Sigmoid colon (tissue), 4 donors: ENCODE measurements around the gene RNF126.

Experiments used
- CTCF ChIP-seq, 4 experiments: fragments of 450-650 bp in 3 of 4; fragments of 200-600 bp in 1 of 4; IDR thresholded peaks; one replicate each; pipeline ENCODE4 v1.5.1; 2016 to 2019; ENCODE audit warnings: antibody characterized with exemption in 4 of 4, mild to moderate bottlenecking in 3 of 4, moderate library complexity in 2 of 4
- EP300 ChIP-seq, 4 donors: sonication (generic); formaldehyde crosslinking; IDR thresholded peaks; one replicate each; pipeline ENCODE4 v1.6.1; 2017; ENCODE audit warnings: antibody characterized with exemption in 4 of 4
- POLR2A ChIP-seq, 2 donors: fragments of 450-650 bp; IDR thresholded peaks; one replicate each; pipeline ENCODE4 v1.6.1; 2016; ENCODE audit warnings: antibody characterized with exemption in 2 of 2, mild to moderate bottlenecking in 2 of 2, moderate library complexity in 2 of 2
- POLR2AphosphoS5 ChIP-seq, 4 donors: sonication (generic); formaldehyde crosslinking; IDR thresholded peaks; one replicate each; pipeline ENCODE4 v1.6.1; 2017; ENCODE audit warnings: antibody characterized with exemption in 4 of 4

- TF ChIP-seq CTCF (IDR thresholded peaks at IDR 0.05) (no peak), EP300 (IDR thresholded peaks at IDR 0.05) (no peak), POLR2A (IDR thresholded peaks at IDR 0.05) (no peak), POLR2AphosphoS5 (IDR thresholded peaks at IDR 0.05) (no peak)
These were observed 31.7 kb upstream of the RNF126 start for GRCh38 chr19:694481-695351.
